H1 (cell line): ENCODE measurements around the gene MYOG. TPM values are rescaled to one million over a fixed set of nuclear protein-coding genes. Genes with fewer than 3 reads are reported as not detected.

ENCODE experiments used
- CTCF ChIA-PET: fragments of 300-600 bp; sonication (Branson Sonifier 250); formaldehyde crosslinking; loops from one replicate; lab custom pipeline; 2021; ENCODE audit not compliant: partially characterized antibody; lab: Charles Lee
- POLR2A ChIA-PET: fragments of 300-600 bp; sonication (Branson Sonifier 250); formaldehyde crosslinking; loops from one replicate; lab custom pipeline; 2021; ENCODE audit warnings: inconsistent platforms; ENCODE audit not compliant: partially characterized antibody; lab: Charles Lee
- DNase-seq, 2 experiments: peaks; one replicate each; pipeline versions ENCODE4 v3.0.0 to v3.0.0-alpha.2; 2010 to 2022; ENCODE audit warnings: low spot score in 2 of 2, low read depth in 1 of 2, mixed read lengths in 1 of 2
- FAIRE-seq: peaks from 2 replicates; lab custom pipeline; 2011; peaks lifted over from hg19 to GRCh38; lab: Jason Lieb, UNC
- H2AFZ ChIP-seq: 2 replicates; pipeline ENCODE4 v1.8.1; 2012; ENCODE audit warnings: low read length, inconsistent platforms
- H2AK5ac ChIP-seq: 2 replicates; pipeline ENCODE4 v1.6.1; 2013; ENCODE audit warnings: low read depth, low read length
- H2BK120ac ChIP-seq: replicated peaks from 2 replicates; pipeline ENCODE3; 2013; ENCODE audit warnings: low read depth, low read length, inconsistent platforms
- H2BK12ac ChIP-seq: 2 replicates; pipeline ENCODE4 v1.6.1; 2013; ENCODE audit warnings: low read depth, low read length
- H2BK15ac ChIP-seq: 2 replicates; pipeline ENCODE4 v1.6.1; 2013; ENCODE audit warnings: low read length
- H2BK20ac ChIP-seq: 2 replicates; pipeline ENCODE4 v1.6.1; 2013; ENCODE audit warnings: low read length
- H2BK5ac ChIP-seq: 2 replicates; pipeline ENCODE4 v1.6.1; 2013; ENCODE audit warnings: low read depth, low read length
- H3K14ac ChIP-seq: 2 replicates; pipeline ENCODE4 v1.6.1; 2013; ENCODE audit warnings: inconsistent platforms; ENCODE audit not compliant: insufficient read length
- H3K18ac ChIP-seq: 2 replicates; pipeline ENCODE4 v1.6.1; 2013; ENCODE audit warnings: low read length; ENCODE audit errors: extremely low read depth
- H3K23ac ChIP-seq: 2 replicates; pipeline ENCODE4 v1.6.1; 2013; ENCODE audit warnings: inconsistent platforms; ENCODE audit not compliant: insufficient read length
- H3K23me2 ChIP-seq: 2 replicates; pipeline ENCODE4 v1.6.1; 2013; ENCODE audit warnings: low read depth, low read length
- H3K27ac ChIP-seq: 2 replicates; pipeline ENCODE4 v1.6.1; 2011; ENCODE audit warnings: low read depth, low read length, inconsistent platforms
- H3K27me3 ChIP-seq, 4 experiments: replicated peaks in 1 of 4; 1 replicate in 1 of 4; 2 replicates in 3 of 4; pipeline versions ENCODE4 v1.6.1 to v1.8.1; 2011 to 2013; ENCODE audit warnings: low read length in 3 of 4, mild to moderate bottlenecking in 3 of 4, inconsistent platforms in 2 of 4, mixed read lengths in 2 of 4, moderate library complexity in 1 of 4; ENCODE audit not compliant: control insufficient read depth in 3 of 4, insufficient read depth in 3 of 4; ENCODE audit errors: extremely low read depth in 1 of 4
- H3K36me3 ChIP-seq, 4 experiments: 2 replicates each; pipeline versions ENCODE4 v1.6.1 to v1.8.1; 2011 to 2013; ENCODE audit warnings: mild to moderate bottlenecking in 4 of 4, low read length in 3 of 4, moderate library complexity in 2 of 4, control low read depth in 1 of 4, inconsistent platforms in 1 of 4; ENCODE audit not compliant: insufficient read depth in 4 of 4, control insufficient read depth in 2 of 4
- H3K4ac ChIP-seq: replicated peaks from 2 replicates; pipeline ENCODE3; 2013; ENCODE audit warnings: low read length, low read depth, mixed read lengths, inconsistent platforms; ENCODE audit not compliant: insufficient read length
- H3K4me1 ChIP-seq, 4 experiments: replicated peaks in 1 of 4; 1 replicate in 1 of 4; 2 replicates in 3 of 4; pipeline versions ENCODE4 v1.6.1 to v1.8.1; 2011 to 2013; ENCODE audit warnings: low read length in 3 of 4, inconsistent platforms in 2 of 4, mixed read lengths in 1 of 4; ENCODE audit not compliant: insufficient read depth in 4 of 4, control insufficient read depth in 3 of 4
- H3K4me2 ChIP-seq, 2 experiments: 2 replicates each; pipeline versions ENCODE4 v1.6.1 to v1.8.1; 2011 to 2013; ENCODE audit warnings: low read depth in 2 of 2, low read length in 2 of 2, control low read depth in 1 of 2, inconsistent platforms in 1 of 2, mild to moderate bottlenecking in 1 of 2; ENCODE audit not compliant: insufficient read depth in 1 of 2
- H3K4me3 ChIP-seq, 4 experiments: fragments of 200-600, 300-600 bp in 1 of 4; sonication (generic), shearing (Covaris generic), sonication (Bioruptor Twin) in 1 of 4; 2 replicates each; pipeline versions ENCODE4 v1.5.1 to v1.8.1; 2011 to 2016; ENCODE audit warnings: low read length in 4 of 4, low read depth in 3 of 4, control low read depth in 2 of 4, inconsistent platforms in 2 of 4, mild to moderate bottlenecking in 2 of 4, mixed read lengths in 1 of 4, moderate library complexity in 1 of 4; ENCODE audit not compliant: insufficient read depth in 2 of 4; ENCODE audit errors: extremely low read depth in 1 of 4
- H3K56ac ChIP-seq: replicated peaks from 2 replicates; pipeline ENCODE3; 2013; ENCODE audit warnings: low read depth, mild to moderate bottlenecking, mixed read lengths, low read length, inconsistent platforms; ENCODE audit not compliant: insufficient read length
- H3K79me1 ChIP-seq: 2 replicates; pipeline ENCODE4 v1.6.1; 2013; ENCODE audit warnings: low read depth, low read length, control low read depth
- H3K79me2 ChIP-seq, 2 experiments: 2 replicates each; pipeline versions ENCODE4 v1.6.1 to v1.8.1; 2012 to 2013; ENCODE audit warnings: low read length in 2 of 2, mild to moderate bottlenecking in 2 of 2, inconsistent platforms in 1 of 2; ENCODE audit not compliant: insufficient read depth in 2 of 2, control insufficient read depth in 1 of 2
- H3K9ac ChIP-seq, 4 experiments: replicated peaks in 1 of 4; 1 replicate in 1 of 4; 2 replicates in 3 of 4; pipeline versions ENCODE4 v1.6.1 to v1.8.1; 2011 to 2013; ENCODE audit warnings: low read depth in 3 of 4, low read length in 3 of 4, control low read depth in 2 of 4, mild to moderate bottlenecking in 2 of 4, moderate library complexity in 2 of 4, inconsistent platforms in 1 of 4; ENCODE audit errors: extremely low read depth in 1 of 4
- H3K9me3 ChIP-seq, 2 experiments: 2 replicates each; pipeline versions ENCODE4 v1.6.1 to v1.8.1; 2012 to 2013; ENCODE audit warnings: mild to moderate bottlenecking in 2 of 2, moderate library complexity in 2 of 2, control low read depth in 1 of 2, inconsistent platforms in 1 of 2, low read depth in 1 of 2, low read length in 1 of 2, mixed read lengths in 1 of 2; ENCODE audit not compliant: insufficient read depth in 2 of 2
- H4K20me1 ChIP-seq, 2 experiments: replicated peaks in 1 of 2; 2 replicates each; pipeline versions ENCODE3 to v1.8.1; 2011 to 2013; ENCODE audit warnings: inconsistent platforms in 2 of 2, low read length in 2 of 2, mild to moderate bottlenecking in 1 of 2; ENCODE audit not compliant: insufficient read depth in 2 of 2, control insufficient read depth in 1 of 2
- H4K5ac ChIP-seq: 2 replicates; pipeline ENCODE4 v1.6.1; 2013; ENCODE audit warnings: low read length, low read depth, mixed read lengths, inconsistent platforms; ENCODE audit not compliant: insufficient read length
- H4K8ac ChIP-seq: 2 replicates; pipeline ENCODE4 v1.8.0; 2013; ENCODE audit warnings: mild to moderate bottlenecking, moderate library complexity, low read length, inconsistent platforms; ENCODE audit not compliant: insufficient read depth; ENCODE audit errors: extremely low read depth
- H4K91ac ChIP-seq: replicated peaks from 2 replicates; pipeline ENCODE3; 2013; ENCODE audit warnings: low read length, mixed read lengths, inconsistent platforms; ENCODE audit not compliant: insufficient read length
- BACH1 ChIP-seq: IDR thresholded peaks from 2 replicates; pipeline ENCODE4 v1.6.1; 2012; ENCODE audit warnings: low read length, improper control_type of control experiment
- BCL11A ChIP-seq, 2 experiments: IDR thresholded peaks; one replicate each; pipeline ENCODE4 v1.6.1; 2011; ENCODE audit warnings: low read depth in 2 of 2, low read length in 2 of 2, mild to moderate bottlenecking in 2 of 2
- CBX5 ChIP-seq: fragments of 300-800, 300-1000 bp; sonication (generic); IDR thresholded peaks from 2 replicates; pipeline ENCODE4 v1.7.1; 2016; ENCODE audit warnings: antibody characterized with exemption, low read length, low read depth
- CHD1 ChIP-seq: IDR thresholded peaks from 2 replicates; pipeline ENCODE4 v1.6.1; 2012; ENCODE audit warnings: low read depth, low read length, improper control_type of control experiment
- CHD2 ChIP-seq: IDR thresholded peaks from 2 replicates; pipeline ENCODE4 v1.6.1; 2012; ENCODE audit warnings: low read length, improper control_type of control experiment
- GTF2F1 ChIP-seq: IDR thresholded peaks from 2 replicates; pipeline ENCODE4 v1.6.1; 2012; ENCODE audit warnings: low read depth, low read length, improper control_type of control experiment, borderline replicate concordance
- HDAC2 ChIP-seq, 2 experiments: fragments of 300-600 bp in 1 of 2; sonication (generic) in 1 of 2; IDR thresholded peaks; 2 replicates each; pipeline ENCODE4 v1.6.1; 2011 to 2012; ENCODE audit warnings: low read depth in 2 of 2, low read length in 2 of 2, mild to moderate bottlenecking in 2 of 2, moderate library complexity in 2 of 2, borderline replicate concordance in 1 of 2, inconsistent platforms in 1 of 2
- KDM5A ChIP-seq: fragments of 200-600 bp; IDR thresholded peaks from 2 replicates; pipeline ENCODE4 v1.7.1; 2012; ENCODE audit warnings: mild to moderate bottlenecking, low read length, inconsistent platforms, mixed read lengths
- POLR2A ChIP-seq, 2 experiments: IDR thresholded peaks; 1 replicate in 1 of 2; 2 replicates in 1 of 2; pipeline ENCODE4 v1.6.1; 2011; ENCODE audit warnings: low read depth in 2 of 2, low read length in 2 of 2, mild to moderate bottlenecking in 2 of 2; ENCODE audit errors: control extremely low read depth in 1 of 2
- RNF2 ChIP-seq: fragments of 200-900, 300-1000 bp; sonication (generic); IDR thresholded peaks from 2 replicates; pipeline ENCODE4 v1.7.1; 2016; ENCODE audit warnings: borderline replicate concordance, low read depth, mild to moderate bottlenecking, antibody characterized with exemption, low read length; ENCODE audit not compliant: poor library complexity, severe bottlenecking; ENCODE audit errors: missing control alignments
- SRF ChIP-seq: IDR thresholded peaks from 2 replicates; pipeline ENCODE4 v1.6.1; 2011; ENCODE audit warnings: mild to moderate bottlenecking, low read depth, low read length, moderate library complexity
- TAF1 ChIP-seq: IDR thresholded peaks from 2 replicates; pipeline ENCODE4 v1.6.1; 2011; ENCODE audit warnings: mild to moderate bottlenecking, low read depth, low read length
- TBP ChIP-seq: IDR thresholded peaks from 2 replicates; pipeline ENCODE4 v1.6.1; 2011; ENCODE audit warnings: low read depth, low read length, improper control_type of control experiment
- WGBS, 2 experiments: shearing (Covaris generic) in 1 of 2; methylation state at CpG; one replicate each; pipeline versions ENCODE4 v1.1.6 to v1.1.7; 2013 to 2015; ENCODE audit warnings: low lambda C conversion rate in 2 of 2, mixed read lengths in 2 of 2, inconsistent platforms in 1 of 2, low coverage in 1 of 2, missing lambda C conversion rate in 1 of 2; ENCODE audit not compliant: insufficient replicate concordance in 2 of 2, insufficient coverage in 1 of 2, insufficient read length in 1 of 2; ENCODE audit errors: extremely low coverage in 1 of 2, missing lambda C conversion rate in 1 of 2; 5-methylcytosine and 5-hydroxymethylcytosine counted together
- polyA plus RNA-seq, 7 experiments: library from polyadenylated mRNA; depleted of rRNA in 3 of 7; stranded (reverse) in 5 of 7; unstranded in 2 of 7; fragments of >200 nt in 5 of 7; fragments of 200-250 nt in 2 of 7; gene quantifications; 1 replicate in 5 of 7; 2 replicates in 1 of 7; 4 replicates in 1 of 7; pipeline versions ENCODE4 v1.2.1 to v1.2.3, GENCODE V29; 2011 to 2013; ENCODE audit warnings: missing spikeins in 2 of 7, mixed read lengths in 2 of 7
- total RNA-seq: library from RNA; stranded (reverse); fragmentation: NEBNext Ultra II Directional; extraction: Animal tissue kit (Norgen Biotek cat#: 25700); gene quantifications from 2 replicates; pipeline ENCODE4 v1.2.1, GENCODE V29; 2021
- TF ChIP-seq, protein P1 (sequence below): IDR thresholded peaks from 2 replicates; pipeline ENCODE4 v1.6.1; 2011; ENCODE audit warnings: low read depth, mild to moderate bottlenecking, low read length; ENCODE audit not compliant: insufficient read depth

Gene MYOG
- total and polyA plus RNA-seq, 2 of the 8 experiments (the other 6 are each of a cell fraction or from before 2014, with no cell fraction given) = not detected

GRCh38 chr1:203080456-203080855, 5.4 kb downstream of the MYOG start:
- Histone ChIP-seq H2BK20ac (no peak overlapping the region), H3K4me2 (no peak overlapping the region), H2BK120ac (no peak overlapping the region), H3K18ac (no peak overlapping the region), H2AK5ac (no peak overlapping the region), H4K5ac (no peak overlapping the region), H3K9ac (no peak overlapping the region), H3K4ac (no peak overlapping the region), H3K79me1 (no peaks in the 10 kb centered on the region), H3K4me1 (peaks cover 11 to 19% (median 13%) of the 10 kb centered on the region in 4 experiments), H4K91ac (no peak overlapping the region), H3K27me3 (peaks cover under 1 to 19% (median 19%) of the 10 kb centered on the region in 4 experiments; a peak in 6 of 7 replicates), H3K23me2 (peaks cover 4% of the 10 kb centered on the region; the same call in 1 of the 2 replicates), H3K27ac (no peak overlapping the region), H3K9me3 (no peaks in the 10 kb centered on the region), H2BK15ac (no peak overlapping the region), H4K20me1 (peaks cover 0 to 2% of the 10 kb centered on the region in 2 experiments), H3K79me2 (no peaks in the 10 kb centered on the region), H2BK5ac (no peak overlapping the region), H3K23ac (no peak overlapping the region), H3K56ac (no peak overlapping the region), H3K14ac (no peak overlapping the region), H3K4me3 (no peak overlapping the region), H2BK12ac (no peak overlapping the region), H4K8ac (no peak overlapping the region), H2AFZ (no peak overlapping the region), H3K36me3 (no peaks in the 10 kb centered on the region)
- POLR2A ChIA-PET = no interaction called here
- DNase-seq (no peak), FAIRE-seq (no peak)
- CTCF ChIA-PET = interaction anchor here (1.0 to 16.4 kb wide), 8 partner anchors 9 to 189 kb away, joined by 3 to 275 read pairs (median 74); partner anchors contain the start of gene ADORA1
- WGBS, 2 experiments = 83% methylated on average over 5 of the region's 5 CpGs; no CpG with 5 or more reads in 1 of the 2 experiments
- no peak for TF ChIP-seq CHD1
- no peak for TF ChIP-seq POLR2A (IDR thresholded peaks at IDR 0.05; ENCODE audit: control extremely low read depth in 1 of 2, low read depth in 2 of 2, low read length in 2 of 2)
- TF ChIP-seq HDAC2 (IDR thresholded peaks at IDR 0.05; ENCODE audit: borderline replicate concordance in 1 of 2, low read depth in 2 of 2, low read length in 2 of 2) = no peak
- TF ChIP-seq TAF1 = no peak
- no peak for TF ChIP-seq BACH1
- TF ChIP-seq SRF = no peak
- no peak for TF ChIP-seq BCL11A (IDR thresholded peaks at IDR 0.05; ENCODE audit: low read depth in 2 of 2, low read length in 2 of 2)
- no peak for TF ChIP-seq CBX5
- TF ChIP-seq KDM5A = no peak
- TF ChIP-seq GTF2F1 = no peak
- no peak for TF ChIP-seq RNF2
- TF ChIP-seq, protein P1, sequence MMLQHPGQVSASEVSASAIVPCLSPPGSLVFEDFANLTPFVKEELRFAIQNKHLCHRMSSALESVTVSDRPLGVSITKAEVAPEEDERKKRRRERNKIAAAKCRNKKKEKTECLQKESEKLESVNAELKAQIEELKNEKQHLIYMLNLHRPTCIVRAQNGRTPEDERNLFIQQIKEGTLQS = no peak
- TF ChIP-seq CHD2 = no peak
- no peak for TF ChIP-seq TBP
